Hematopoietic multipotent progenitor cell treated with erythropoietin and hydrocortisone succinate and interleukin-3 and kit ligand, for 15 days (in vitro differentiated cells): ENCODE data around the gene SCN8A.

Experiments
- DNase-seq: peaks from one replicate; pipeline ENCODE4 v3.0.0-alpha.2; 2015; ENCODE audit warnings: low spot score

The SCN8A gene

DNA sequence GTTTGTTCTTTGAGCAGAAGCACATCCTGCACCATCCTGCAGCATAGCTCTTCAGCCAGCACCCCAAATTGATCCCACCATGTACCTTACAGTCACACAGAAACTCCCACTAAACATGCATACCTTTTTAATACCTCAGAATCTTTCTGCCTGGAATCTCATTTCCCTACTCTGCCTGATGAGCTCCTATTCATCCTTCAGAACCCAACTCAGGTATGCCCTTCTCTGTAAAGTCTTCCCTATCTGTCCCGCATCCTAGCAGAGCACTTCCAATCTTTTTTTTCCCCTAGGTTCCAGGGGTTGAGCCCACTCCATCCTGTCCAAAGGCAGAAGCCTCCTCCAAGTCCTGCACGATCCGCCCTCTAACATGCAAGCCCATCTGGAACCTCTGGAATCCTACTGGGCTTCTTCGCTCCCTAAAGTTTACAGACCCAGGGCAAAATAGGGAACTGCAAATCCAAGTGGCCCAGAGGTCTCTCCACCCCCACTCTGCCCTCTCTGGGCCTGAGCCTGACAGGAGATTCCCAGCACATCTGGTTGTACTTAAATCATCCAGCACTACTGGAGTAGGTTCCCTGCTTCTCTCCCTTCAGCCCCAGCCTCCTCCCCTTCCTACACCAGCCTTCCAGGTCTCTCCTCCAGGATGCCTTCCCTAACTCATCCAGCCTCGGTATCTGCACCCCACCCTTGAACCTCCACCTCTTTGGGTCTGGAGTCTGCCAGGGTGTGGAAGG, 261.5 kb downstream of the SCN8A start:
- no peak for DNase-seq

DNA sequence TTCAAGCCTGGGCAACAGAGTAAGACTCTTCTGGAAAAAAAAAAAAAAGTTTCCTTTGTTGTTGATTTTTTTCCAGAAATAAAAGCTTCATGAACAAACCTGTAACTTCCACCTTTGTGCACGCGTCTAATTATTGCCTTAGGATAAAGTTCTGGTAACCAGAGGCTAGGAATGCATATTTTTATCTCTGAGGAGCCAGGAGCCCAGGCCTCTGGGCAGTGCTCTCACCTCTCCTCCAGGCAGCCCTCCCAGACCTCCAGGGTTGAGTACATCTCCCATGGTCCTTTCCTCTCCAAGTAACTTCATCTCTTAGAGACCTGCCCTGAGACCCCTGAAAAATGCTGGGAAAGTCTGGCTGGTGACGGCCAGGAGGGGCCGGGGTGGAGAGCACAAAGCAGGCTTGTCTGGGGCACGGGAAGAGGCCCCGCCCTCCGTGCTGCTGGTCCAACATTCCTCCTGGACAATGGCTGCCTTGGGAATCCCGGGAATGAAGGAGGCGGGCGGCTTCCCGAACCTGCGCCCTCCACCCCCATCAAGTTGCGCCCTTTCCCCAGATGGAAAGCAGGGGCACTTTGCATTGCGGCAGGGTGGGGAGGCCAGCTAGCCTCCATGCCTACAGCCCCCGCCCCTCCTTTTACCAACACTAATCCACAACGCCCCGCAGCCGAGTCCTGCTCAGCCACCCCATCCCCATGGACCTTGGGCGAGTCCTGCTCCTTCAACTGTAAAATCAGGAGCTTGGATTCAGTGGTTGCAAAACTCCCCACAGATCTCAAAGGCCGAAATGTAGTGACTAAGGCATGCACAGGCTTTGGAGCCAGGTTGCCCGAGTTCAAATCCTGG, 264.8 kb downstream of the SCN8A start:
- no peak for DNase-seq

DNA sequence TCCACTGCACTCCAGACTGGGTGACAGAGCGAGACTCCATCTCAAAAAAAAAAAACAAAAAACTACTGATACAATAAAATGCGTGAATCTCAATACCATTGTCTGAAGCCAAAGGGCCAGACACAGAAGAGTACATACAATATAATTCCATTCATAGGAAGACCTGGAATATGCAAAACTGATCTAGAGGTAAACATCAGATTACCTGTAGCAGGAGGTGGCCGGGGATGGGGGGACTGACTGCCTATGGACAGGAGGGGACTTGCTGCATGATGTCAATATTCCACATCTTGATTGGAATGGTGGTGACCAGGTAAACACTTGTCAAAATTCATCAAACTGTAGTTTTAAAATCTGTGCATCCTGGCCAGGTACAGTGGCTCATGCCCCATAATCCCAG, 270.0 kb downstream of the SCN8A start:
- DNase-seq, result no peak
